HG02678 (cell line): ENCODE data around the gene TRHDE.

Experiments
- ATAC-seq: cut with Tn5 transposase; IDR thresholded peaks from one replicate; pipeline ENCODE4 v1.9.1; 2021; ENCODE audit warnings: mild to moderate bottlenecking, moderate library complexity; ENCODE audit not compliant: unreplicated experiment

Gene TRHDE

GRCh38 chr12:72272731-72273498, 745 bp downstream of the TRHDE start:
- ATAC-seq = no peak

GRCh38 chr12:72273499-72273837, 1.3 kb downstream of the TRHDE start:
- ATAC-seq = no peak

DNA sequence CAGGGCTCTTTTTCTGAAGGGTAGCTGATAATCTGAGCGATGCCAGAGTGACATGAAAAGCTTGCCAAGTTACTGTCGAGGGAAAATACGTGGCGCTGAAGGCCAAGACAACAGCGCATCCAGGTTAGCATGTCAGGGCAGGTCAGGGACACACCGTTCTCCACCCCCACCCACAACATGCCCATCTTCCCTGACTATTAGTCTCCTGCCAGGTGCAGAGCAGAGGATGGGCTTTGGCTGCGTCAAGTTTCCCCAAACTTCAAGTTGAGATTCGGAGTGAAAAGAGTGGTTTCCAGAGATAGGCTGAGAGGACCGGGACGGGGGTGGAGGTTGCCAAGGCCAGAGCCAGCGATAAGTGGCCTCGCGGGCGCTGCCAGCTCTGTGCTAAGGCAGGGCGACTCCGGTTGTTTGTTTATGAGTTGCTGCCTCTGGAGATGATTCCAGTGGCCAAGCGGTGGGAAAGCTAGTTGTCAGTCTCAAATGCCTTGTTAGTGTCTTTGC, 1.7 kb downstream of the TRHDE start:
- ATAC-seq = no peak

DNA sequence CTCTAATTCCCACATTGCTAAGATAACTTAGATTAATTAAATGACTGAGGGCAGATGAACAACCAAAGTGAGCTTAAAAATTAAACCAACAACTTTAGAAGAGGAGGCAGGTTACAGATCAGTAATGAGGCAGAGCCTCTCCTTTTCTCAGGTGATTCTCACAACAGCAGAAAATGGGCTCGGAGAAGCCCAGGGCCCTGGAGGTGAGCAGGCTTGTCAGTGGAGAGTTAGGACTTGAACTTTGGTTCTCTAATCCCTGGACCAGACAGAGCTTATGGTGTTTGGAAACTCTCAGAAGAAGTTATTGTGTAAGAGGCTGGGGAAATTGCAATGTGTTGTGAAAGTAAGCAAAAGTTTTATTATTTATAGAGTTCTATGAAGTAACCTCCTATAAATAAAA, 2.8 kb downstream of the TRHDE start:
- ATAC-seq = no peak

DNA sequence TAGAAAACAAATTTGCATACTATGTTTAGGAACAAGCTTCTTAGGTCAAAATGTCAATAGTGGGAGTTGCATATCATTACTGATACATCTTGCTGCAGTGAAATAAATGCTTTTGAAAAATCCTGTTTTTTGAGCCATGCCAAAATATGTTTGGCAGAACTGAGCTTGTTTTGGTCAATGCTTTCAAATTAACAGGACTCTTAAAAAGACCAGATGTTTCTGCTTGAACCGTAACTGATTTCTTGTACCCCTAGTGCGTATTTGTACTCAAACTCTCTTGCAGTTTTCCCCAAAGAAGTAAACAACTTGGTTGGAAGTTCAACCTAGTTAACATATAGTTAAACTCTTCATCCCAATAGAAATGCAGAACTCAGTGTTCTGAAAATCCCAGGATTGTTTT, 3.4 kb downstream of the TRHDE start:
- ATAC-seq = no peak

- no peak for ATAC-seq
Measured at GRCh38 chr12:72276181-72276805, 4.1 kb downstream of the TRHDE start.

DNA sequence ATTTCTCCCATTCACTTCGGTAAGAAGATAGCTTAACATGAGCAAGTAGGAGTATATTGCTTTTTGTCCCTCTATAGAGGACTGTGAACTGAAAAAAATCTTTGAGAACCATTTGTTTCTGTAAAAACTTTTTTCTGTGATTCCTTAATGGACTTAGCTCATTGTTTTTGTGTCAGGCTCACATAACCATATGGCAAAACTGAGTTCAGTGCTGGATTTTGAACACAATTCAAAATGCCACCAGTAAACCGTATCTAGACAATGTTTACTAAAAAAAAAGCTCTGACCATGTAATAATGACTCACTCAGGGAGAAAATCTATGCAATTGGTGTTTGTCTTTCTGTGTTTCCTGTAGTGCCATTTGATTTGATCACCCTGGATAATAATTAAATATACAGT, 5.2 kb downstream of the TRHDE start:
- ATAC-seq = no peak

DNA sequence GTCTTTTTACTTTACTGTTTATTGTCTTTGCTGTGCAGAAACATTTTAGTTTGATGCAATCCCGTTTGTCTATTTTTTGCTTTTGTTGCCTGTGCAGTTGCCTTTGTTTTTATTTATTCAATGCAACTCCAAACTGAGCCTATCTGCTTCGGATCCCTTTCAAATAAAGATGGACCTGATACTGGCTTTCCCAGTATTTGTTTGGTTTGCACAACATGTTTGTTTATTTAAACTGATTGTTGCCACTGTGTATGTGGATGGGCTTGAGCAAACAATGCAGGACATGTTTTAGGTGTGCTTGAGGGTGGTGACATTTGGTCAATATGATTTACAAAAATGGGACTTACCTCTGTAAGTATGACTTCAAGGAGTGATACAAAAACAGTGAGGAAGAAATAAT, 6.7 kb downstream of the TRHDE start:
- no peak for ATAC-seq

GRCh38 chr12:72281126-72281525, 9.0 kb downstream of the TRHDE start:
- ATAC-seq = no peak

DNA sequence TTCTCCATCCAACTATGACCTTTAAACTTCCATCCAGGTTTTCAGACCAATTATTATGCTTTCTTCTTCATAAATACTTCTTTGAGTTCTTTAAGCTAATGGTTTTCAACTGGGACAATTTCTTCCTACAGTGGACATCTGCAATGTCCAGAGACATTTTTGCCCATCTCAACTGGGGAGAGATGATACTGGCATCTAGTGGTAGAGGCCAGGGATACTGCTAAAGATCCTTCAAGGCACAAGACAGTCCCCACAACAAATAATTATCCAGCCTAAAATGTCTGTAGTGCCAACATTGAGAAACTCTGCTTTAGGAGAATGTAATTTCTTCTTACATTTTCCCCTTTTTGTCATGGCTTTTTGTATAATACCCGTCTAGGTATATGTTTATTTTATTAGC, 10.6 kb downstream of the TRHDE start:
- no peak for ATAC-seq

GRCh38 chr12:72285861-72286260, 13.7 kb downstream of the TRHDE start:
- no peak for ATAC-seq

- ATAC-seq = no peak
Measured at GRCh38 chr12:72286526-72286925, 14.4 kb downstream of the TRHDE start.

DNA sequence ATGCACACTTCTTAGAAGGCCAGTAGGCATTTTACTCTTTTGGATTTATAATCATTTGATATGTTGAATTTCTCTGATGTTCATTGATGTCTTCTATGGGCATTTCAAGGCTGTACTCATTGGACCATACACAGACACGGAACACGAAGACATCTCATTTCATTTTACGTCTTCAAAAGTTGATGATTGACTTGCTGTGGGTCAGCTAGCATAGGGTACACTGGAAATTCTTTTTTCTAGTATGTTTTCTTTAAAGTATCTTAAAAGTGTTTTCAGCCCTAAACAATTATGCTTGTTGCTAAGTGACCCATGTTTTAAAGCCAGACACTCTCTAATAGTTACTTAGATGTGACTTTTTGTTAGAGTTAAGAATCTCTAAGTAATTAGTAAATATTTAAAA, 16.3 kb downstream of the TRHDE start:
- ATAC-seq = no peak

DNA sequence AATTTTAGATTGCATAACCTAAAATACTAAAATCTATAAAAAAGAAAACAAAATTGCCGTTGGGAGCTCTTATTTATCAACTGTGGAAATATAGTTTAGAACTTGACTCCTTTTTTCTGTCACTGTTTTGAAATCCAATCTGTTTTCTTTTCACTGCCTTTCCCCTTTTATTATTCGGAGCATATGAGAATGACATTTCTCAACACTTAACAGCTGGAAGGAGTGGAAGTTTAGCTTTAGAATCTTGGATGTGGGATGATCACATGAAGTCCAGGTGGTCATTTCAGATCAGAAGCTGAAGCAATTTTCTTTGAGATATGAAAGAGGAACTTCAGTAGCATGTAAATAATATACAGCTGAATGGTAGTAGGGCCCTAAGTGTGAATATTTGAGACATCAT, 16.7 kb downstream of the TRHDE start:
- no peak for ATAC-seq

DNA sequence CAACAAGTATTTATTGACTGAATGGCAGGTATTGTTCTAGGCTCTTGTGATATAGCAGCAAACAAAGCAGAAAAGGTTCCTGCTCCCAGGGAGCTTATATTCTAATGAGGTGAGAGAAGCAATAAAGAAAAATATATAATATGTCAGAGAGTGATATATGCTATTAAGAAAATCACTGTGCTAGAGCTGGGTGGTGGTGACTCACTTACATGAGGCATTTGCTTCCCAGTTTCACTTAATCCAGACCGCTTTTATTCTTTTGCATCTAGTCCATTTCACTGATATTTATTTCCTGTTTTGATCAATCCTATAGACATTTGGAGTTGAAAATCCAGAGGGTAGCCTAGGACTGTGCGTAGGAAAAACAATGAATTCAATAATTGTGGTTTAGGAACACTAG, 17.5 kb downstream of the TRHDE start:
- no peak for ATAC-seq

DNA sequence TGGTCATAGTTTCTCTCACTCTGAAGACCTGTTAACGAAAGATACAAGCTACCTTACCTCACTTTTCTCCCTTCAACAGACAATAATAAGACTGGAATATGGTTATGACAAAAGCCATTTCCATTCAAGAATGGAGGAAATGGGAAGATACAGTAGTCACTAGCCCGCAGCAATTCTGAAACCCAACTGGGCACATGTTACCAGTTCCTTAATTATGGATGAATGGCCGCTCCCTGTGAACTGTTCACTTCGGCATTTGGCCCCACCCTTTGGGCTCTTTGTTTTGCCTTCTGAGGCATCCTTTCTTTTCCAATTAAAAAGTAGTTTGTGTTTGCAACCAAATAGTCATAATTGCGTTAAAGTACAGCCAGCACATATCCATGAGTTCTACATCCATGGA, 19.0 kb downstream of the TRHDE start:
- no peak for ATAC-seq

GRCh38 chr12:72293701-72294100, 21.5 kb downstream of the TRHDE start:
- no peak for ATAC-seq

DNA sequence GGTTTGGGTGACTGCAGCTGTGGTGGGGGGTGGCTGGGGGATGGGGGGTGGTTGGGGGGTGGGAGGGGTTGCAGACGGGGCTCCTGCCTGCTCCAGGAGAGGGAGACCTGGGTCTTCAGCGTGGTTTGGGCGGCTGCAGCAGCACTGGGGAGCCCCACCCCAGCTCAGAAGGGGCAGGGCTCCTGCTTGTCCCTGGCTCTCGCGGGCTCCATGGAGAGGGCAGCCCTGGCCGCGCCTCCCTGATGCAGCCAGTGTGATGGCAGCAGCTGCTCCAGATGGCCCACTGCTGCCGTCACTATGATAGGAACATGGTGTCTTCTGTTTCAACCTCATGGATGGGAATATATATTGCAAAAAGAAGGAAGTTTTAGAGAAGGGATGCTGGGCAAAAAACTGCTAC, 22.9 kb downstream of the TRHDE start:
- ATAC-seq = no peak

DNA sequence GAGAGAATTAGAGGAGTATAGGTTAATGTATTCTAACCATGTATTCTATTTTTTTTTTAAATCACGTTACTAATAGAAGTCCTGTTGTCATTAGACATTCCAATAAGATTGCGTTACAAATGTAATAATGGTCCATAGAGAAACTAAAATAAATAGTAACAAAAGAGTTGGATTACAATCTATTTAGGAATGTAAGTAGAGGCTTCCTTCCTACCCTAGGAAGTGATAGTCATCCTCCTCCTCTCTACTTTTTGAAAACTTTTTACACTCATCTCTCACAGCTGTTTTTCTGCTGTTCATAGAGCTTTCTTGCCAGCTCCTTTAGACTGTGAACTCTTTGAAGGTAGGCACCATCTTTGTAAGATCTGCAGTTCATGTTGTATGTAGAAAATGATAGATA, 23.6 kb downstream of the TRHDE start:
- ATAC-seq = no peak

GRCh38 chr12:72296389-72296788, 24.2 kb downstream of the TRHDE start:
- no peak for ATAC-seq

- no peak for ATAC-seq
Measured at GRCh38 chr12:72297666-72298065, 25.5 kb downstream of the TRHDE start.

GRCh38 chr12:72300728-72301127, 28.6 kb downstream of the TRHDE start:
- no peak for ATAC-seq

GRCh38 chr12:72304751-72305150, 32.6 kb downstream of the TRHDE start:
- no peak for ATAC-seq
